ENCODE results near the gene PDE1A.

The PDE1A gene

GRCh38 chr2:182186132-182186735 is 240.6 kb downstream of the PDE1A start:
- no peak for DNase-seq

- DNase-seq: no peak
Observed at GRCh38 chr2:182182436-182182835, 244.4 kb downstream of the PDE1A start.

GRCh38 chr2:182181381-182181780 is 245.5 kb downstream of the PDE1A start:
- DNase-seq: no peak

GRCh38 chr2:182179176-182179575 is 247.7 kb downstream of the PDE1A start:
- no peak for DNase-seq

- no peak for DNase-seq
Observed at GRCh38 chr2:182173944-182174622, 252.8 kb downstream of the PDE1A start.

GRCh38 chr2:182170341-182170740 is 256.5 kb downstream of the PDE1A start:
- no peak for DNase-seq

GRCh38 chr2:182167882-182168281 is 259.0 kb downstream of the PDE1A start:
- DNase-seq: no peak

GRCh38 chr2:182166841-182167240 is 260.0 kb downstream of the PDE1A start:
- no peak for DNase-seq

- DNase-seq: no peak
Observed at GRCh38 chr2:182166406-182166805, 260.4 kb downstream of the PDE1A start.

GRCh38 chr2:182165202-182165601 is 261.6 kb downstream of the PDE1A start:
- DNase-seq: no peak

GRCh38 chr2:182164686-182165085 is 262.1 kb downstream of the PDE1A start:
- DNase-seq: no peak

GRCh38 chr2:182163878-182164277 is 263.0 kb downstream of the PDE1A start:
- no peak for DNase-seq

GRCh38 chr2:182148344-182148743 is 278.5 kb downstream of the PDE1A start:
- no peak for DNase-seq

GRCh38 chr2:182144776-182145165 is 282.1 kb downstream of the PDE1A start:
- DNase-seq: no peak

- no peak for DNase-seq
Observed at GRCh38 chr2:182144041-182144775, 282.6 kb downstream of the PDE1A start.

- no peak for DNase-seq
Observed at GRCh38 chr2:182142062-182142461, 284.8 kb downstream of the PDE1A start.

GRCh38 chr2:182134201-182134600 is 292.6 kb downstream of the PDE1A start:
- no peak for DNase-seq

- no peak for DNase-seq
Observed at GRCh38 chr2:182133195-182133891, 293.5 kb downstream of the PDE1A start.

GRCh38 chr2:182132605-182133004 is 294.2 kb downstream of the PDE1A start:
- DNase-seq: no peak

- no peak for DNase-seq
Observed at GRCh38 chr2:182128821-182129707, 297.8 kb downstream of the PDE1A start.

- no peak for DNase-seq
Observed at GRCh38 chr2:182117196-182117595, 309.6 kb downstream of the PDE1A start.

- no peak for DNase-seq
Observed at GRCh38 chr2:182116774-182117173, 310.1 kb downstream of the PDE1A start.

- no peak for DNase-seq
Observed at GRCh38 chr2:182115258-182115657, 311.6 kb downstream of the PDE1A start.
